HuH-7.5 (cell line): Measurements from ENCODE around the gene HIRA.
"Not testable (repeated sequence)": the region's sequence is repeated elsewhere in the genome, so short reads cannot be mapped to it uniquely, and the experiment has no call there.

Experiments
- DNase-seq: peaks from one replicate; pipeline ENCODE4 v3.0.0; 2011; ENCODE audit warnings: low spot score

The HIRA gene

GRCh38 chr22:19383292-19383691 lies 48.2 kb downstream of the HIRA start:
- DNase-seq = no peak

GRCh38 chr22:19382240-19382639 lies 49.3 kb downstream of the HIRA start:
- no peak for DNase-seq

- DNase-seq = no peak
Observed at GRCh38 chr22:19378344-19378674, 53.2 kb downstream of the HIRA start.

DNA sequence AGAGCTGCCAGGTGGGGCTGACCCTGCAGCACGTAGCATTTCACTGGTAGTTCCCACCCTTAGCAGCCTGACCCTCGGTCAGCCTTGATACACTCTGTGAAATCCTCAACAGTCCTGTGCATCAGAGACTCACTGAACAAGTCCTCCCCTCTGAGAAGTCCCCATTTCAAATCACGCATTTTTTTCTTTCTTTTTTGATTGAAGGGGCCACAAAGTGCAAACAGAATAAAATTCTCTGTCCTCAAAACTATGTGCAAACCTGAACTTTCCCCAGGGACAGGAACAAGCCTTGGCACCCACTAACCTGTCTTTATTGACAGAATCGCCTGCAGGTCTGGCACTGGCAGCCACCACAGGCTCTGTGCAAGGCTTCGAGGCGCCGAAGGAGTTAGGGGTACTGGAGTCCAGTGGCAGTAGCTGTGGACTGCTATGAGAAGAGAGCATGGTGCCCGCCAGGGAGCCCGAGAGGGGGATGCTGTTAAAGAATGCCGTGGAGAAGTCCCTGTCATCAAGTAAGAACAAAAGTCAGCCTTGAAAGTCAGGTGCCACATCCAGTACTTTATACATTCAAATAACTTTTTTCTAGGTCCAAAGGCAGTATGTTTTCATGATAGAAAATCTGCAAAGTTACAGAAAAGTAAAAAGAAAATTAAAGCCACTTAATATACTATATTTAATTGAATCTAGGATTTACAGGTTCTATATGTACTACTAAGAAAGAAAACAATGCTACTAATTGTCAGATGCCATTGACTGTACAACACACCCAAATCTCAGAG lies 53.8 kb downstream of the HIRA start:
- DNase-seq = no peak

DNA sequence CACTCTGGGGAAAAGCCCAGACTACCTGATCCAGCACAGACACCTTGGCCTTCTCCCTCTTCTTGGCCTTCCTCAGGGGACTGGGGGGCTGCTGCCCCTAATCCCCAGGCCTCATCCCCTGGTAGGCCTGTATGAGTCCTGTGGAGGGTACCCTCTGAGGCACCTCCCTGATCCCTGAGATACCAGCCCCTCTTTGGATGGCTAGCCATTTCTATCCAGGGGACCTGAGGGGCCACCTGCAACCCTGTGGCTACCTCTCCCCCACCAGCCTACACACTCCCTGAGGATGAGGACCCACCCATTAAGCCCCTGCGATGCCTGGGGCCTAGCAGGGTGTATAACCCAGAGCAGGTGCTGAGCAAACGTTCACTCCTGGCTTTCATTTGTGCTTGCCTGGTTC lies 54.6 kb downstream of the HIRA start:
- DNase-seq = no peak

DNA sequence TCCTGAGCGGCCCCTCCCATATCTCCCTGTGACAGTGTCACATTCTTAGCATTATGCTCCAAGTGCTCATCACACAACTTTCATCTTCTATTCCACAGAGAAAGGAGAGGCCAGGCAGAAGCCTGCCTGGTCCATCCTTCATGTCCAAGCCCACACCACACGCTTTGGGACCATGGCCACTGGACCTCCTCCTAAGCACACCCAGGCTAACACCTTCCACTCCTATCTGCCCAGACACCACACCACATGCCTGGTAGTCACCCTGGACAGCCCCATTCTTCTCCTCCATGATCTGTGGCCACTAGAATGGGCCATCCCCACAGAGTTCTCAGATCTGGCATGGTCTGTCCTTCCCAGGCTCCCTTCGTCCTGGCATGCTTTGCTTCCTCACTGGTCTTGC lies 55.3 kb downstream of the HIRA start:
- no peak for DNase-seq

DNA sequence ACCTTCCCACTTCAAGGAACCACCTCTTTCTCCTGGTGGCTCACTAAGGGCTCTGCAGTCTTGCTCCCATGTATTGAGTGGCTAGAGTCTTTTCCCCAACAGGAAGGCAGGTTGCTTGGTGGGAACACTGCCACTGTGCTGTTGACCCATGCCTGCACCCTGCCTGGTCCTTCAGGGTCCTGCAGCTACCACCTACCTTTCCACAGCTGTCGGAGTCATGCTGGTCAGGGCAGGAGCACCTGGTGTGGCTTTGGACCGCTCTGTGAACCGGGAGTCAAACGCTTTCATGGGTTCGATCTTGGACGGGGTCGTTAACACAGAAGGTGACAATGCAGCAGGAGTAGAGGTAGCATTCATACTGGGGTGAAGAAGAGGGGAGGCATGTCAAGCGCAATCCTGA lies 56.1 kb downstream of the HIRA start:
- DNase-seq = no peak

DNA sequence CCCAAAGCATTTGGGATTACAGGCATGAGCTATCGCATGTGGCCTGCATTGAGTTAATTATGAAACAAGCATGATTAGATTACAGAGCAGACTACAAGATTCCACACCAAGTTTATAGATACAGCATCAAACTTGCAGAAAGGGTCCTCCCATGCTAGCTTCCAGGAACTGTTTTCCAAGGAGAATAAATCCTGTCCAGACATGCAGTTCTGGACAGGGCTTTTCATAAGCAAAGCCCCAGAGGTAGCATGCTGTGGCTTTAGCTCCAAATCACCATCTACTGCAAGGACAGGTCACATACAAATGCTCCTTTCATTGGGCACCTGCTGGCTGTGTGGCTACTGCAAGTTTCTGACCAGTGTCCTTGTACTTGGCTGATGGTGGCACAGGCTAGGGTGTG lies 57.1 kb downstream of the HIRA start:
- no peak for DNase-seq

DNA sequence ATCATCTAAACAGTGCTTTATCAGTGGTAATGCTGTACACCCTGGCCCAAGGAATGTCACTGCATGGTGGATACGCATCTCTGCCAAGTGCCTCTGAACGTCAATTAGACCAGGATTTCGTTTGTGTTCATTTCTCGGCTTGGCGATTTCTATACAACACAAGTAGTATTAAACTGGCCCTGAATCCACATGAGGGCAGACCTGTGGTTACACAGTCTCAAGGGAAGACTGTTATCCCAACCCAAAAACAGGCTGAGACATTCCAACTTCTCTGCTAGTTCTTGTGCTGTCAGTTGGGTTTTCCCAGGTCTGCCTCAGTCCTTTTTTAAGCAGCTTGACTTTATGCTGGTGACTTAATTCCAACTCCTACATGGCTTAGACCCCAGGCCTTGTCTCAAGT lies 58.1 kb downstream of the HIRA start:
- no peak for DNase-seq

- no peak for DNase-seq
Observed at GRCh38 chr22:19371893-19372292, 59.6 kb downstream of the HIRA start.

- DNase-seq = no peak
Observed at GRCh38 chr22:19368876-19369275, 62.7 kb downstream of the HIRA start.

GRCh38 chr22:19367763-19368367 lies 63.7 kb downstream of the HIRA start:
- DNase-seq = no peak

- DNase-seq = not testable (repeated sequence)
Observed at GRCh38 chr22:19363541-19363940, 68.0 kb downstream of the HIRA start.

DNA sequence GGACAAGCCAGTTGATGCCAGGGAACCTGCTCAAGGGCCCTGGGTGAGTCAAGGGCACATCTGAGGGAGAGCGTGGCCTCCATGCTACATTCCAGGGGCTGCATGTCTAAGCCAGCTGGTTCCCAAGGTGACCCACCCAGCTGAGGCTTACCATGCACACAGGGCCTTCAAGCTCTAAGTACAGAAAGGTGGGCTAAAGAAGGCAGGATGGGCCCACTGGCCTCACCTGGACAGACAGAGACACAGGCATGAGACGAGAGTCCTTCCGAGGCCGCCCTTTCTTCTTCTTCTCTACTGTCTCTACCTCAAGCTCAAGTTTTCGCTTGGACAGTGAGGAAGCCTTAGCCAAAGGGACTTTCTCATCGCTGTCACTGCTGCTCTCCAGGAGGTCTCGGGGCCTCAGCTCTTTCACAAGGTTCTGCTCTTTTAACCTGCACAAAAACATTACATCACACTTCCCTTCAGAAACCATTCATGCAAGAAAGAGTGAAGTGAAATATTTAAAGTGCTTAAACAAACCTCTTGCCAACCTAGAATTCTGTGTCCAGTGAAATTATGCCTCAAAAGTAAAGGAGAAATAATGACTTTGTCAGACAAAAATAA lies 69.9 kb downstream of the HIRA start:
- DNase-seq = no peak

- DNase-seq = no peak
Observed at GRCh38 chr22:19360862-19361261, 70.7 kb downstream of the HIRA start.

- no peak for DNase-seq
Observed at GRCh38 chr22:19360300-19360792, 71.2 kb downstream of the HIRA start.

DNA sequence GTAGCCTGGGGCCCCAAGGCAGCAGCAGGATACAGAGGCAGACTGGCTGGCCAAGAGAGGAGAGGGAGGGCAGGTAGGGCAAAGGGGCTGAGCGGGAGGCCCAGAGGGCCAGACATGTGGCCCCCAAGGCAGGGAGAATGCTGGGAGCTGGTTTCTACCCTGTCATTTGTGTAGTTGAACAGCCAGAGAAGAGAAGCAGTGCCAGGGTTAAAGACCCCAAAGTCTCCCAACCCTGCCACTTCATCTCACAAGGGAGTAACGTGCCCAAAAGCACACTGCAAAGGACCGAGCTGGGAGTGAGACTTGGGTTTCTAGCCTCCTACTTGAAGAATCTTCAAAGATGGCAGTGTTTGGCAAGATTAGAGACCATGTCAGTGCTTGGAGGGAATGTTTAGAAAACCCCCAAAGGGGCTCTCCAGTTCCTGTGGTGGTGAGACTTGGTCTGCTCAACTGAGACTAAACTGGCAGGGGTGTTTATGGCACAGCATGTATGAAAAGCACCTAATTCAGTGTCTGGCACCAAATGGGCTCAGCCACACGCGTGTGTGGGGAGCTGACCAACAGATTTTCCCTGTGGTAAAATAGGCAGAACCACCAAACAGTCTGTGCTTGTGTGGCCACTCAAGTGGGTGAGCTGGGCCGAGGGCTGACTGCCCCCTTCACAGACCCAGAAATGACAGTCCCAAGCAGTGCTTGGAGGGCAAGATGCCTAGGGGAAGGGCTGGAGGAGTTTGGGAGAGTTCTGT lies 71.8 kb downstream of the HIRA start:
- no peak for DNase-seq

DNA sequence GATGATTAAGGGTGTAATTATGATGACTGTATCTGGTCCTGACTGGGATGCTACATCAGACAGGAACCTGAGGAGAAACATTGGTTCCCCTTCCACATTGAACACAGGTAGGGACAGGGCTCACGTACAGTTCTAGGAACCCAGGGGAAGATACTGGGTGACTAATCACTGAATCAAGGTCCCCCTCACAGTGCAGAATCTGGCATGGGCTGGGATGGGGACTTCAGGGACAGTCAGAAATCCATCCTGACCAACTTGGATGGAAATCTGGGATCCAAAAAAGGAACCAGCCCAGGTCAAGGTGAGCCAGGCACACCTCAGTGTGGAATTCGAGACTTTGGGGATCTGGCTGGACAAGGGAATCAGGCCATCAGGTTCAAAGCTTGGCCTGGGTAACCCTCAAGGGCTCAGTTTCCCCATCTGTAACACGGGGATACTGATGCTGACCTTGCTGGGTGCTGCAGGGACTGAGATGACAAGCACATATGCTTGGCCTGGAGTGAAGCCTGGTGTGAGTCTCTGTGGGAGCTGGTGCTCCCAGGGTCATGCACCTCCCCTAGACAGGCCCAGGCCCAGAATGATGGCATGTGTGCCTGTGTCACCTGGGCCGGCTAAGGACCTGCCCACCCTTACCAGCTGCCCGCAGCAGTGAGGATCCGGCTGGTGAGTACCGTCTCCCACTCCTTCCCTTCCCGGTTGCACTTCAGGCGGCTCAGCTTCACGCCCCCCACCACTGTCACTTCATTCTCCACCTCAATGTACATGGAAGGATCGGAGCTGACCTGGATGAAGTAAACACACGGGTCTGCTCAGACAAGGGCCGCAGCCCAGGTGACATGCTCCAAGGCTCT lies 72.6 kb downstream of the HIRA start:
- DNase-seq = no peak

- no peak for DNase-seq
Observed at GRCh38 chr22:19358195-19358594, 73.3 kb downstream of the HIRA start.

DNA sequence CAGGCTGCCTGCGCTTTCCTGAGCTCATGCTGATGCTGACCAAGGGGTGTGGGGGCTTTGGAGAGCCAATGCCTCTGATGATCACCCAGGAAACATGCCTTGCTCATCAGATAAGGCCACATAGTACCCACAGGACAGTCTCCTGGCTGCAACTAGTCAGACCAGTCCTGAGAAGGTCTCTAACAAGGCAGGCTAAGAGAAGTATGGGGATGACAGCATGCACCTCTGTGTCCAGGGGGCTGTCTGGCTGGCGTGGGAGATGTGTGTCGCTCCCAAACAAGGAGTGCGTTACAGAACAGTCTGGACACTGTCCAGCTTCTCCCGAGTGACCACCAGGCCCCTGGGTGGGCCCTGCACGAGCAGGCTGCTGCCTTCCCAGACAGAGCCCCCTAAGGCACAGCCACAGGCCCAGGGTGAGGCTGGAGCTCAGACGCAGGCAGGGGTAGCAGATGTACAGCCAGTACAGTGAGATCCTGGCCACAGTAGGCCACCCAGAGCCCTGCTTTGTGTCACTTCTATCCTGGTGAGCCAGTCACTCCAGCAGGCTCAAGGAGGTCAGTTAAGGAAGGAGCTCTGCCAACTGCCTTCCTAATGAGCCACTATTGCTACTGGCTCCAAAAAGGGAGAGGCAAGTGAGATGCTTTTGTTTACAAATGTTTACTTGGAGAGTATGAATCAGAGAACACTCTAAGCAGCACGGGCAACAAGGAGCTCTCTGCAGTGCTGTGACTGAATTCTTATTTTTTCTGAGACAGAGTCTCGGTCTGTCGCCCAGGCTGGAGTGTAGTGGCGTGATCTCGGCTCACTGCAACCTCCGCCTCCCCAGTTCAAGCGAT lies 74.0 kb downstream of the HIRA start:
- DNase-seq = no peak

GRCh38 chr22:19356708-19357269 lies 74.7 kb downstream of the HIRA start:
- DNase-seq = no peak
